Measurements from ENCODE around the gene GLUL. TPM values are rescaled to one million over a fixed set of nuclear protein-coding genes. Genes with fewer than 3 reads are reported as not detected.

GLUL gene
- total RNA-seq, 2 experiments from 2014 or later, result 71.5 to 73.1 TPM

DNA sequence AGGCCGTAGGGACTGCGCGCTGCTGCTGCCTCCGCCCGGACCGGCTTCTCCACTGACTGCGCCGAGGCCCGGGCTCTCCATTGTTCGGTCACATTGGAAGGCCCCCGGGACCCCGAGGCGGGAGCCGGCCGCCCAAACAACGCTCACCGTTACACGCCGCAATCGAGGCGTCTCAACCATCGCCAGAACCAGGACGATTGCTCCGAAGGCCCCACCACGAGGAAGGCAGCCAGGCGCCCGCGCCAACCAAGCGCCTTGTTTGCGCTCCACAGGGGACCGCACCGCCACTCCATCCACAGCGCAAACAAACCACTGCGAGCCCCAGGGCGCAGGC, 595 bp downstream of the GLUL start:
- Mint-ChIP-seq H3K27me3 (ENCODE audit: low read depth) (no peaks in the 10 kb centered on the region), H3K4me1 (ENCODE audit: low read depth) (peaks cover 18% of the 10 kb centered on the region)

DNA sequence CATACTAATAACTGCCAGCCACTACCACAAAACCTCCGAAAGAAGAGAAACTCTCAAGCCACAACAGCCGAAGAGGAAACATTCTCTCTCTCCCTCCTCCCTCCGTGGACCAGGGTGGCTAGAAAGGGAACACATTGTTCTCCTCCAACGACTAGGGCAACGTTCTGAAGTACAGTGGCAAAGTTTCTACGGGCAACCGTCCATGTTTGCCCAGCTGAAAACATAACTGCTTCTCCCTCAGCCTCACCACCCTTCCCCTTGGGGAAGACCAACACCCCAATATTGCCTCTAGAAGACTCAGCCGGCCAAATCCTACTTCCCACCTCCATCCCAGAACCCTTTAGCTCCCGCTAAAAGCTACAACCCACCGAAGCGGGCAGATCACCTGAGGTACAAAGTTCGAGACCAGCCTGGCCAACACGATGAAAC, 2.0 kb downstream of the GLUL start:
- H3K4me1 Mint-ChIP-seq (ENCODE audit: low read depth), result peaks cover 18% of the 10 kb centered on the region
- H3K4me3 Mint-ChIP-seq, result peak overlapping the region; percentile 87
- intact Hi-C loops (cut with micrococcal nuclease), result loop anchor here (2.0 kb wide), 1 partner anchor 449 kb away; the partner anchor contains the start of gene DHX9
- H3K27ac Mint-ChIP-seq, result no peak overlapping the region
- CTCF ChIA-PET, result interaction anchor here (1.1 to 2.6 kb wide), 2 partner anchors 246 to 304 kb away, joined by 3 to 15 read pairs; no protein-coding TSS in a partner anchor
- H3K9me3 Mint-ChIP-seq, result no peaks in the 10 kb centered on the region
- H3K36me3 Mint-ChIP-seq (ENCODE audit: low read depth), result peaks cover 32% of the 10 kb centered on the region
- H3K27me3 Mint-ChIP-seq (ENCODE audit: low read depth), result no peaks in the 10 kb centered on the region
- peak; percentile 22 for DNase-seq

More for the DNA sequence above, 595 bp downstream of the GLUL start:
- peak overlapping the region; percentile 72 for H3K27ac Mint-ChIP-seq
- H3K4me3 Mint-ChIP-seq, result peak overlapping the region; percentile 87
- peaks cover 24% of the 10 kb centered on the region for H3K36me3 Mint-ChIP-seq (ENCODE audit: low read depth)
- intact Hi-C loops (cut with micrococcal nuclease), result loop anchor here (1.0 to 2.0 kb wide), 5 partner anchors 90 to 448 kb away; partner anchors contain the start of genes DHX9 and NPL
- CTCF ChIA-PET, result interaction anchor here (1.1 to 2.6 kb wide), 2 partner anchors 248 to 306 kb away, joined by 3 to 15 read pairs; no protein-coding TSS in a partner anchor
- H3K9me3 Mint-ChIP-seq, result no peaks in the 10 kb centered on the region
- DNase-seq, result no peak

DNA sequence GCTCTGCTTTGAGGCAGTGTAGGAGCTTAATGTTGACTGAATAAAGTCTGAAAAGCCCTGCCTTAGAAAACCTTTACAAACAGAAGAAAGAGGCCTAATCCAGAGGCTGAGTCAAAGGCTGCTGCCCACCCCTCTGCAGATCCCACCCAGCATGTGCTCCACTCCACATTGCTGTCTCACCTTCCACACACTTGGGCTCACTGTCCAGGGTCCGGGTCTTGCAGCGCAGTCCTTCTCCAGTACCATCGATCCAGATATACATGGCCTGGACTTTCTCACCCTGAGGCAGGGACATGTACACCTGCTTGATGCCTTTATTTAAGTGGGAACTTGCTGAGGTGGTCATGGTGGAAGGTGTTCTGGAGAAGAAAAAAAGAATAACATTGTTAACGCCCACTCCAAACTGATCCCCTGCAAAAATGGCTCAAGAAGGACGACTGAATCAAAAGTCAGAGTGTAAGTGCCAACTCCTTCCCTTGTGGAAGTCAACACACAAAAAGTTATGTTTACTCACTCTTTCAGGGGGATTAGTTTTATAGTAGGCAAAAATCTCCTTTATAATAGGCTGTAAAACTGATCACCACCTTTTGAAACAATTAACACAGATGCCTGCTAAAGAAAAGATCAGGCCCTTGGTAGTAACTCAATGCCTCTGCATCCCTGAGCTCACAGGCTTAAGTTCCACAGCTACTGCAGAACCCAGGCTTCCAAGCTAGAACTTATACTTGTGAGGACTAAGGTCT, 3.0 kb downstream of the GLUL start:
- DNase-seq, result no peak
- Mint-ChIP-seq H3K36me3 (ENCODE audit: low read depth) (peaks cover 38% of the 10 kb centered on the region), H3K27me3 (ENCODE audit: low read depth) (no peaks in the 10 kb centered on the region), H3K4me1 (ENCODE audit: low read depth) (peaks cover 18% of the 10 kb centered on the region), H3K27ac (no peak overlapping the region), H3K4me3 (no peak overlapping the region), H3K9me3 (no peaks in the 10 kb centered on the region)
- intact Hi-C loops (cut with micrococcal nuclease), result no loop called here
- CTCF ChIA-PET, result interaction anchor here (1.2 to 2.6 kb wide), 3 partner anchors 8 to 246 kb away, joined by 3 to 15 read pairs (median 5); no protein-coding TSS in a partner anchor

DNA sequence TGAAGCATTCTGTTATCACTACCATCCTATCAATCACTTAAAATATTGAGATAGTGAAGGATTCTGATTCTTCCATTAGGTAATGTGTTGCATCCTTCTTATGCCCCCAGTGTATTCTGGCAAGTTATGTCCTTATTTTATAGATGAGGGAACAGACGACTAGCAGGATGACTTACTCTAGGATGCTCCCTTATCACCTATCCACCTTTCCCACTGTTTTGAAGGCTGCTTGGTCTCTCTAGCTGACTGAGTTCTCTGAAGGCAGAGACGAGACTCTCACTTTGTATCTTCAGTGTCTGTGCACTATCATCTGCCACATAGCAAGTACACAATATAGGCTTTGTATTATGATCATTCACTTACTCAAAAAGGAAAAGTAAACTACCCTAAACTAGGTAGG, 4.0 kb downstream of the GLUL start:
- CTCF ChIA-PET, result interaction anchor here (0.7 to 2.1 kb wide), 3 partner anchors 9 to 245 kb away, joined by 3 to 5 read pairs (median 3); no protein-coding TSS in a partner anchor
- DNase-seq, result no peak
- Mint-ChIP-seq H3K27me3 (ENCODE audit: low read depth) (no peaks in the 10 kb centered on the region), H3K36me3 (ENCODE audit: low read depth) (peaks cover 39% of the 10 kb centered on the region), H3K4me1 (ENCODE audit: low read depth) (peaks cover 16% of the 10 kb centered on the region), H3K9me3 (no peaks in the 10 kb centered on the region), H3K4me3 (no peak overlapping the region), H3K27ac (no peak overlapping the region)
- intact Hi-C loops (cut with micrococcal nuclease), result no loop called here

DNA sequence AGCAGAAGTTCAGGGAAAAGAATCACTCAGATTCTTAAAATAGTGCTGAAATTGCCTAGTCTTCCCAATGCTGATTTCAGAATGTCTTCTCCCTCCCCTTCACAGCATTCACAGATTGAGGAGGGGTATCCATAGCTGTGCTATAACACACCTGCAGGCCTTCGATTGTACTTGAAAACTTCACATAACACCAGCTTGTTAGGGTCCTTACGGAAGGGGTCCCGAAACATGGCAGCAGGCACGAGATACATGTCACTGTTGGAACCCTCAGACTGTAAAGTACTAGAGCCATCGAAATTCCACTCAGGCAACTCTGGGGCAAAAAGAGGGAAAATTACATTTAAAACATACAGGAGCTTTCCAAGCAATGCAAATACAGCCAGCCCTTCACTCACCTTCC, 4.6 kb downstream of the GLUL start:
- peaks cover 39% of the 10 kb centered on the region for H3K36me3 Mint-ChIP-seq (ENCODE audit: low read depth)

DNA sequence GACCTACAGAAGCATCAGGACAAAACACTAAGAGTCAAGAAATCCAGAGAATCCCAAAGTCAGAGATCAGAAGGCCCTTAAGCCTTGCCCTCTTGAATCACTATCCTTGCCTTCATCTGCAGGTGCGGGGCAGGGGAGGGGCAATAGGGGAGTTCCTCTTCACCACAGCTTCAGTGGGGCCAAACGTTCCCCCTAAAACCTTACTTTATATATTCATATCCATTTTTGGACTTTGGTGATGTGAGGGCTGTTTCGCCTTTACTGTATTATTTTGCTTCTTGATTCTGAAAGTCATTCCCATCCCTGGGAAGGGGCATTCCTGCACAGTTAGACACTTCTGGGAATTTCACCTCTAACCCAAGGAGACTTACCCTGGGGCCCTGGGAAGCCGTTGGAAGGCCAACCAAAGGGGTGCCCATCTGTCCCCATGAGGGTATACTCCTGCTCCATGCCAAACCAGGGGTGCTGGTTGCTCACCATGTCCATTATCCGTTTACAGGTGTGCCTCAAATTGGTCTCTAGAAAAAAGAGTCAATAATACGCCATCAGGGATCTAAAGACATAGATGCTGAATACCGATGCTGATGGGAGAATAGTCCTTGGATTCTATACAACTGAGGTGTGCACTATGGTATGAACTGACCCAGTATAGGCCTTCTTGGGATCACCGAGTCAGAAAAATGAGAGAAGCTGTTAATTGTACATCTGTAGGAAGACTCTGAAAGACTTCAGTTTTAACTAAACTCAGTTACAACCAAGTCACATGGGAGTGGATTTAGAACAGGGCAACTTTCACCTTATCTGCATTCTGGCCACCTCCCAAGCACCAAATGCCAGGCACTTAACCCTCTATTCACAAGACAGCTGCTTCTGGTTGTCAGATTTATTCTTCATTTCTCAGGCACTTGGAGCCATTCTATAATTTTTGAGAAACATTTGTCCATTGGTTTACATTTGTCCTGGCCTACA, 5.4 kb downstream of the GLUL start:
- CTCF ChIA-PET, result interaction anchor here (0.7 kb wide), 1 partner anchor 243 kb away, joined by 4 read pairs; no protein-coding TSS in a partner anchor
- Mint-ChIP-seq H3K4me3 (no peak overlapping the region), H3K27ac (no peak overlapping the region), H3K9me3 (no peaks in the 10 kb centered on the region), H3K27me3 (ENCODE audit: low read depth) (no peaks in the 10 kb centered on the region), H3K36me3 (ENCODE audit: low read depth) (peaks cover 41% of the 10 kb centered on the region), H3K4me1 (ENCODE audit: low read depth) (peaks cover 15% of the 10 kb centered on the region)
- no peak for DNase-seq
- intact Hi-C loops (cut with micrococcal nuclease), result no loop called here

More for the DNA sequence above, 4.6 kb downstream of the GLUL start:
- CTCF ChIA-PET, result interaction anchor here (0.7 kb wide), 2 partner anchors 87 to 244 kb away, joined by 3 to 4 read pairs; no protein-coding TSS in a partner anchor
- Mint-ChIP-seq H3K27me3 (ENCODE audit: low read depth) (no peaks in the 10 kb centered on the region), H3K4me1 (ENCODE audit: low read depth) (peaks cover 15% of the 10 kb centered on the region), H3K27ac (no peak overlapping the region), H3K4me3 (no peak overlapping the region), H3K9me3 (no peaks in the 10 kb centered on the region)
- no peak for DNase-seq
- intact Hi-C loops (cut with micrococcal nuclease), result no loop called here

DNA sequence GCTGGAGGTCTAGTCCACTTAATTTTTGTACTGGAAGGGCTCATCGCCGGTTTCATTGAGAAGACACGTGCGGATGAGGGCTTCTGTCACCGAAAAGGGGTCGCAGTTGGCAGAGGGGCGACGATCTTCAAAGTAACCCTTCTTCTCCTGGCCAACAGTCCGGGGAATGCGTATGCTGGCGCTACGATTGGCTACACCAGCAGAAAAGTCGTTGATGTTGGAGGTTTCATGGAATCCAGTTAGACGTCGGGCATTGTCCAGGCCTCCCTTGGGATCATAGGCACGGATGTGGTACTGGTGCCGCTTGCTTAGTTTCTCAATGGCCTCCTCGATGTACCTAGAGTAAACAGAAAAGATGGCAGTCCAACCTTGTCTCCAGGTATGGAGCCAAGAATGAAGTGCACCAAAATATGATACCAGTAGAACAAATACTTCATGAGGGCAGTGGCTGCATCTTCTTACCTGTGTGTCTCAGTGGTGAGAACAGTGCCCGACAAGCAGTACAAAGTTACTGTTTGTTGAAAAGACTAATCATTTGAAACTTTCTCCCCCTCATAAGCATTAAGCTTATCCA, 7.1 kb downstream of the GLUL start:
- no peaks in the 10 kb centered on the region for H3K9me3 Mint-ChIP-seq
- H3K27me3 Mint-ChIP-seq (ENCODE audit: low read depth), result no peaks in the 10 kb centered on the region
- H3K4me1 Mint-ChIP-seq (ENCODE audit: low read depth), result peaks cover 6% of the 10 kb centered on the region
- H3K27ac Mint-ChIP-seq, result no peak overlapping the region
- no peak overlapping the region for H3K4me3 Mint-ChIP-seq
- CTCF ChIA-PET, result interaction anchor here (1.2 kb wide), 1 partner anchor 241 kb away, joined by 4 read pairs; no protein-coding TSS in a partner anchor
- intact Hi-C loops (cut with micrococcal nuclease), result no loop called here
- peaks cover 31% of the 10 kb centered on the region for H3K36me3 Mint-ChIP-seq (ENCODE audit: low read depth)
- no peak for DNase-seq

DNA sequence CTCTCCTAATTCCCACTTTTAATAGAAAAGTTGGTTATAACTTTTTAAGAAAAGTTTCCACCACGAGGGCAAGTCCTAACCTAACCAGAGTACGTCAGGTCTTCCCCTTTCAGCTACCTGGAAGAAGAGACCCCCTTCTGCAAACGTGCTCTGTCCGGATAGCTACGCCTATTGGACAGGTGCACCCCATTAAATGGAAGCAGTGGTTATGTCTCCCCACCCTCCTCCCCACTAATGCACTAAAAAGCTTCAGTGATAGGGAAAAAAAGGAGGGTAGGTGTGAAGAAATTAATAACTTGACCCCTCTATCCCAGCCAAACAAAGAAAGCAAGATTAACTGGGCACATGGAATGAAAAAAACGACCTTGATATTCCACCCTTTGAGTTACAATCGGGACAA, 7.7 kb downstream of the GLUL start:
- Mint-ChIP-seq H3K4me3 (no peak overlapping the region), H3K4me1 (ENCODE audit: low read depth) (peaks cover under 1% of the 10 kb centered on the region), H3K36me3 (ENCODE audit: low read depth) (peaks cover 30% of the 10 kb centered on the region), H3K27me3 (ENCODE audit: low read depth) (no peaks in the 10 kb centered on the region), H3K27ac (no peak overlapping the region), H3K9me3 (no peaks in the 10 kb centered on the region)
- CTCF ChIA-PET, result interaction anchor here (1.2 kb wide), 1 partner anchor 241 kb away, joined by 4 read pairs; no protein-coding TSS in a partner anchor
- no peak for DNase-seq
- intact Hi-C loops (cut with micrococcal nuclease), result no loop called here

DNA sequence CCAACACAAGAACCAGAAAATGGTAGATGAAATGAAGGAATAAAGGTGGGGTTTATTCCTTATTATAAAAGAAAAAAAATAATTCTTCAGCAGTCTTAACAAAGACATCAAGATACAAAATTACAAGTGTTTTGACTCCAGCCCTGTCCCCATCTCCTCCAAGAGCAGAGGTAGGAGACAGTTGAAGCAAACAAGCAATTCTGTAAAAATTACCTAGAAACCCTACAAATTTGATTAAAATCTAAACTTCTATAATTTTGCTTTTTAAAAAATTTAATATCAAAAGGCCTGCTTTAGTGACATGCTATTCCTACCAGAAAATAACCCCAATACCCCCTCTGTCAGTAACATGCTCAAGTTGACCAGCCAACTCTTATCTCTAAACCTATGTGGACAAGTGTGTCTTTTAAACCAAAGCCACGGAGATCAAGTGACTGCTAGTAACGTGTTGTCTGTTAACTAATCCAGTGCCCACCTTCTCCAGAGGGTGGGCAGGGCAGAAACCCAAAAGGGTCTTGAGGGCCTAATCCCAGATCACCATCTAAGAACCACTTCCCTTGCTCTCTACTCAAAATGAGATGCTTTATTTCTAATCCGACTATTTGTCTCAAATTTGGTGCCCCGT, 8.4 kb downstream of the GLUL start:
- Mint-ChIP-seq H3K4me3 (no peak overlapping the region), H3K4me1 (ENCODE audit: low read depth) (no peaks in the 10 kb centered on the region), H3K27me3 (ENCODE audit: low read depth) (no peaks in the 10 kb centered on the region), H3K9me3 (no peaks in the 10 kb centered on the region), H3K27ac (no peak overlapping the region), H3K36me3 (ENCODE audit: low read depth) (peaks cover 30% of the 10 kb centered on the region)
- intact Hi-C loops (cut with micrococcal nuclease), result no loop called here
- no peak for DNase-seq
- CTCF ChIA-PET, result interaction anchor here (1.2 kb wide), 1 partner anchor 240 kb away, joined by 4 read pairs; no protein-coding TSS in a partner anchor

DNA sequence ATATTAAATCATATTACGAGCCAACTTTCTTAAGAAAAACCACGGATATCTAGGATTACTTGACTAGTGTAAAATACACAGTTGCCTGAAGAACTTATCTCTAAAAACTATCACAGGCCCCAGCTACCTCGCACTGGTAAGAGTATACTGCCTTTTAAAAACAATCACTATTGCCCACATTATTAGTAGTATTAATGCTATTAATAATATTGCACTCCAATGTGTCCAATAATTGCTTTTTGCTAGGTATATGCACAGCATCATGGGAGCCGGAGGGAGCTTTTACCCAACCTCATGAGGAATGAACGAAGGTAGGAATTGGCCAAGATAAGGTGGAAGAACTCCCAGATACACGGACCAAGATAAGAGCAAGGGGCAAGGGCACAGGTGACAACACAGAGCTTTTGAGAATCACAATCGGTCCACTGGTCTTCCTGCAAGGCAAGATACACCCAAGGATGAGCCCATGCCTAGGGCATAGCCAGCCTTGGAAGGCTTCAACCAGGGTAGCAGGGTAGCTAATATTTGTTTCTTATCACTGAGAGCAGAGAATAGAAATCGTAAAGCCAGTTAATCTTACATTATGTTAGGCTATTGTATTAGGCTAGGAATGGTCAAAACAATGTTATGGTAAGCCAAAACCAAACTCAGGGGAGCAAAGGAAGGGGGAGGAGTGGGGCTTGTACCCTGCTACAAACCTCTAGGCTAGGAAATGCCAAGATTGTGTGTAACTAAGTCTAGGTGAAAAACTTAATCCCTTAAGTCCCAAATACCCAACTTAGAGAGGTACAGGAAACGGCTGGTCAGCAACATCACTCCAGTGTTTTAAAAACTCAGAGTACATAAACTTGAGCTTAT, 9.4 kb downstream of the GLUL start:
- Mint-ChIP-seq H3K27ac (no peak overlapping the region), H3K27me3 (ENCODE audit: low read depth) (no peaks in the 10 kb centered on the region), H3K4me1 (ENCODE audit: low read depth) (no peaks in the 10 kb centered on the region), H3K4me3 (no peak overlapping the region), H3K9me3 (no peaks in the 10 kb centered on the region), H3K36me3 (ENCODE audit: low read depth) (peaks cover 29% of the 10 kb centered on the region)
- CTCF ChIA-PET, result interaction anchor here (1.2 to 2.0 kb wide), 3 partner anchors 14 to 301 kb away, joined by 3 to 8 read pairs (median 5); no protein-coding TSS in a partner anchor
- intact Hi-C loops (cut with micrococcal nuclease), result no loop called here
- DNase-seq, result no peak

DNA sequence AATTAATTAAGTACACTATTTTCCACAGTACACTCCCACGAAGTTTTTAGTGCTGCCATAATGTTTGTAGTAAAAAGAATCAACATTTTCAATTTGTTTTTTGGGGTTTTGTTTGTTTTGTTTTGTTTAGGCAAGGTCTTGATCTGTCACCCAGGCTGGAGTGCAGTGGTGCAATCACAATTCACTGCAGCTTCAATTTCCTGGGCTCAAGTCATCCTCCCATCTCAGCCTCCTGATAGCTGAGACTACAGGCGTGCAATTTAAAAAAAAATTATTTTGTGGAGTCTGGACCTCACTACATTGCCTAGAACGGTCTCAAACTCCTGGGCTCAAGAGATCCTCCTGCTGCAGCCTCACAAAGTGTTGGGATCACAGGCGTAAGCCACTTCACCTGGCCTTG, 11.4 kb downstream of the GLUL start:
- Mint-ChIP-seq H3K4me3 (no peak overlapping the region), H3K27ac (no peak overlapping the region), H3K27me3 (ENCODE audit: low read depth) (no peaks in the 10 kb centered on the region), H3K9me3 (no peaks in the 10 kb centered on the region), H3K36me3 (ENCODE audit: low read depth) (peaks cover 12% of the 10 kb centered on the region), H3K4me1 (ENCODE audit: low read depth) (no peaks in the 10 kb centered on the region)
- CTCF ChIA-PET, result interaction anchor here (2.0 kb wide), 1 partner anchor 299 kb away, joined by 8 read pairs; no protein-coding TSS in a partner anchor
- intact Hi-C loops (cut with micrococcal nuclease), result no loop called here
- DNase-seq, result no peak
